ENCODE measurements around the gene MAD1L1. TPM values are rescaled to one million over a fixed set of nuclear protein-coding genes. Genes with fewer than 3 reads are reported as not detected.
A peak's percentile ranks its signal among the peaks of the same experiment; 100 is the strongest.

The MAD1L1 gene
- total RNA-seq, 2 donors from 2014 or later = 59.1 to 61.4 TPM

GRCh38 chr7:1945558-1945957 is 287.2 kb downstream of the MAD1L1 start:
- no peaks in the 10 kb centered on the region for H3K9me3 ChIP-seq (ENCODE audit: control insufficient read depth, low read length)
- no peak overlapping the region for H3K27ac ChIP-seq (ENCODE audit: low read depth, low read length)
- DNase-seq = no peak
- no peaks in the 10 kb centered on the region for H3K27me3 ChIP-seq (ENCODE audit: control insufficient read depth, insufficient read depth, low read length, poor library complexity, severe bottlenecking)
- no peaks in the 10 kb centered on the region for H3K36me3 ChIP-seq (ENCODE audit: control insufficient read depth, insufficient read depth, low read length)
- Mint-ChIP-seq H3K9me3 (no peaks in the 10 kb centered on the region), H3K4me1 (peaks cover 14% of the 10 kb centered on the region), H3K4me3 (no peak overlapping the region), H3K27me3 (ENCODE audit: insufficient read depth) (no peaks in the 10 kb centered on the region), H3K27ac (no peak overlapping the region), H3K36me3 (ENCODE audit: low read depth) (peaks cover 5% of the 10 kb centered on the region)
- WGBS, 2 experiments (ENCODE audit: insufficient coverage in 1 of 2, insufficient read length in 1 of 2) = 89% methylated on average over 6 to 14 of the region's 14 CpGs
- no peak overlapping the region for H3K9ac ChIP-seq (ENCODE audit: extremely low read depth, low read length, poor library complexity, severe bottlenecking)
- H3K4me1 ChIP-seq (ENCODE audit: control insufficient read depth, insufficient read depth, low read length) = peaks cover 4% of the 10 kb centered on the region
- no peak overlapping the region for H3K4me3 ChIP-seq (ENCODE audit: low read length)
- no peak for TF ChIP-seq CTCF (conservative IDR thresholded peaks at IDR 0.05)

- Histone ChIP-seq H3K4me1 (ENCODE audit: control insufficient read depth, insufficient read depth, low read length) (peaks cover 4% of the 10 kb centered on the region), H3K9me3 (ENCODE audit: control insufficient read depth, low read length) (no peaks in the 10 kb centered on the region), H3K9ac (ENCODE audit: extremely low read depth, low read length, poor library complexity, severe bottlenecking) (no peak overlapping the region), H3K27ac (ENCODE audit: low read depth, low read length) (peak overlapping the region; percentile 55), H3K27me3 (ENCODE audit: control insufficient read depth, insufficient read depth, low read length, poor library complexity, severe bottlenecking) (no peaks in the 10 kb centered on the region), H3K4me3 (ENCODE audit: low read length) (no peak overlapping the region), H3K36me3 (ENCODE audit: control insufficient read depth, insufficient read depth, low read length) (no peaks in the 10 kb centered on the region)
- no peak for DNase-seq
- Mint-ChIP-seq H3K4me1 (peaks cover 14% of the 10 kb centered on the region), H3K4me3 (no peak overlapping the region), H3K27me3 (ENCODE audit: insufficient read depth) (no peaks in the 10 kb centered on the region), H3K36me3 (ENCODE audit: low read depth) (peaks cover 5% of the 10 kb centered on the region), H3K27ac (no peak overlapping the region), H3K9me3 (peaks cover 4% of the 10 kb centered on the region)
- 91 to 98% methylated on average over 11 to 21 of the region's 21 CpGs for WGBS, 2 experiments (ENCODE audit: insufficient coverage in 1 of 2, insufficient read length in 1 of 2)
- TF ChIP-seq CTCF (conservative IDR thresholded peaks at IDR 0.05) = no peak
Measured at GRCh38 chr7:1944619-1945210, 288.0 kb downstream of the MAD1L1 start.

- Histone ChIP-seq H3K4me3 (ENCODE audit: low read length) (no peak overlapping the region), H3K9me3 (ENCODE audit: control insufficient read depth, low read length) (no peaks in the 10 kb centered on the region), H3K4me1 (ENCODE audit: control insufficient read depth, insufficient read depth, low read length) (peaks cover 4% of the 10 kb centered on the region), H3K9ac (ENCODE audit: extremely low read depth, low read length, poor library complexity, severe bottlenecking) (no peak overlapping the region), H3K36me3 (ENCODE audit: control insufficient read depth, insufficient read depth, low read length) (no peaks in the 10 kb centered on the region), H3K27me3 (ENCODE audit: control insufficient read depth, insufficient read depth, low read length, poor library complexity, severe bottlenecking) (no peaks in the 10 kb centered on the region), H3K27ac (ENCODE audit: low read depth, low read length) (peak overlapping the region; percentile 55)
- Mint-ChIP-seq H3K27ac (peak overlapping the region; percentile 55), H3K4me1 (peaks cover 14% of the 10 kb centered on the region), H3K9me3 (peaks cover 6% of the 10 kb centered on the region), H3K36me3 (ENCODE audit: low read depth) (peaks cover 7% of the 10 kb centered on the region), H3K4me3 (no peak overlapping the region), H3K27me3 (ENCODE audit: insufficient read depth) (no peaks in the 10 kb centered on the region)
- TF ChIP-seq CTCF (conservative IDR thresholded peaks at IDR 0.05) = no peak
- DNase-seq = no peak
- 62 to 78% methylated on average over 20 to 24 of the region's 25 CpGs for WGBS, 2 experiments (ENCODE audit: insufficient coverage in 1 of 2, insufficient read length in 1 of 2)
Measured at GRCh38 chr7:1943933-1944618, 288.7 kb downstream of the MAD1L1 start.

All from endodermal cell (in vitro differentiated cells).